Measurements from ENCODE around the gene TIMD4. TPM values are rescaled to one million over a fixed set of nuclear protein-coding genes. Genes with fewer than 3 reads are reported as not detected.

Gene TIMD4
- total RNA-seq, 2 donors from 2014 or later = 0.42 to 2.8 TPM

DNA sequence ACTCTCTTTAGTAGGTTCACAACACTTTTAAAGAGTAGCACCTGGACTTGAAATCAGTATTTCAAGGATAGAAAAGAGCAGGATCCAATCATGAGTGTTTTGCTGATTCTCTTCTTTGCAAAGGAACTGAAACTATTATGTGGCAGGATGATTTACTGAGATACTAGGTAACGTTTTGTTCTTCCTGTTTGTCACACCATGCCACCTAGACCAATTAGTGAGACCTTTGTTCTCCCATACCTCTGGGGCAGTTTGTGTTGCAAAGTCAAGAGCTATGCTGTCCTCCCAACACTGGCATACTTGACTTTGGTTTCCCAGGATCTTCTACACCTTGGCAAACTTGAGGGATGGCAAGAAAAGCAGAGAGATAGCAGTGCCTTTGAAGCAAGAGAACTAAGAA, 69.5 kb downstream of the TIMD4 start:
- intact Hi-C loops (cut with DNase I) = no loop called here
- no peaks in the 10 kb centered on the region for H3K36me3 ChIP-seq
- H3K27ac ChIP-seq = no peak overlapping the region
- TF ChIP-seq, protein P1, sequence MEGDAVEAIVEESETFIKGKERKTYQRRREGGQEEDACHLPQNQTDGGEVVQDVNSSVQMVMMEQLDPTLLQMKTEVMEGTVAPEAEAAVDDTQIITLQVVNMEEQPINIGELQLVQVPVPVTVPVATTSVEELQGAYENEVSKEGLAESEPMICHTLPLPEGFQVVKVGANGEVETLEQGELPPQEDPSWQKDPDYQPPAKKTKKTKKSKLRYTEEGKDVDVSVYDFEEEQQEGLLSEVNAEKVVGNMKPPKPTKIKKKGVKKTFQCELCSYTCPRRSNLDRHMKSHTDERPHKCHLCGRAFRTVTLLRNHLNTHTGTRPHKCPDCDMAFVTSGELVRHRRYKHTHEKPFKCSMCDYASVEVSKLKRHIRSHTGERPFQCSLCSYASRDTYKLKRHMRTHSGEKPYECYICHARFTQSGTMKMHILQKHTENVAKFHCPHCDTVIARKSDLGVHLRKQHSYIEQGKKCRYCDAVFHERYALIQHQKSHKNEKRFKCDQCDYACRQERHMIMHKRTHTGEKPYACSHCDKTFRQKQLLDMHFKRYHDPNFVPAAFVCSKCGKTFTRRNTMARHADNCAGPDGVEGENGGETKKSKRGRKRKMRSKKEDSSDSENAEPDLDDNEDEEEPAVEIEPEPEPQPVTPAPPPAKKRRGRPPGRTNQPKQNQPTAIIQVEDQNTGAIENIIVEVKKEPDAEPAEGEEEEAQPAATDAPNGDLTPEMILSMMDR (IDR thresholded peaks at IDR 0.05) = no peak
- DNase-seq = no peak
- H3K4me1 ChIP-seq = no peaks in the 10 kb centered on the region
- H3K27me3 ChIP-seq = no peaks in the 10 kb centered on the region
- no peak overlapping the region for H3K4me3 ChIP-seq
- no peaks in the 10 kb centered on the region for H3K9me3 ChIP-seq
- no peak overlapping the region for H3K9ac ChIP-seq (ENCODE audit: low read depth in 2 of 2, low read length in 2 of 2)

GRCh38 chr5:156892864-156893263, 70.2 kb downstream of the TIMD4 start:
- Histone ChIP-seq H3K27ac (no peak overlapping the region), H3K36me3 (no peaks in the 10 kb centered on the region), H3K9me3 (no peaks in the 10 kb centered on the region), H3K4me1 (no peaks in the 10 kb centered on the region), H3K9ac (ENCODE audit: low read depth in 2 of 2, low read length in 2 of 2) (no peak overlapping the region), H3K27me3 (no peaks in the 10 kb centered on the region), H3K4me3 (no peak overlapping the region)
- DNase-seq = no peak
- TF ChIP-seq, protein P1 (IDR thresholded peaks at IDR 0.05) = no peak
- intact Hi-C loops (cut with DNase I) = no loop called here

GRCh38 chr5:156892223-156892622, 70.8 kb downstream of the TIMD4 start:
- Histone ChIP-seq H3K4me3 (no peak overlapping the region), H3K36me3 (no peaks in the 10 kb centered on the region), H3K27me3 (no peaks in the 10 kb centered on the region), H3K27ac (no peak overlapping the region), H3K4me1 (no peaks in the 10 kb centered on the region), H3K9me3 (no peaks in the 10 kb centered on the region), H3K9ac (ENCODE audit: low read depth in 2 of 2, low read length in 2 of 2) (no peak overlapping the region)
- no peak for DNase-seq
- intact Hi-C loops (cut with DNase I) = no loop called here
- TF ChIP-seq, protein P1 (IDR thresholded peaks at IDR 0.05) = no peak

- Histone ChIP-seq H3K9me3 (no peaks in the 10 kb centered on the region), H3K27ac (no peak overlapping the region), H3K4me1 (no peaks in the 10 kb centered on the region), H3K4me3 (no peak overlapping the region), H3K9ac (ENCODE audit: low read depth in 2 of 2, low read length in 2 of 2) (no peak overlapping the region), H3K36me3 (no peaks in the 10 kb centered on the region), H3K27me3 (no peaks in the 10 kb centered on the region)
- TF ChIP-seq, protein P1 (IDR thresholded peaks at IDR 0.05) = no peak
- DNase-seq = no peak
- intact Hi-C loops (cut with DNase I) = no loop called here
These were observed 74.5 kb downstream of the TIMD4 start for GRCh38 chr5:156888520-156888919.

- TF ChIP-seq, protein P1 (IDR thresholded peaks at IDR 0.05) = no peak
- Histone ChIP-seq H3K9me3 (no peaks in the 10 kb centered on the region), H3K9ac (ENCODE audit: low read depth in 2 of 2, low read length in 2 of 2) (no peak overlapping the region), H3K27me3 (no peaks in the 10 kb centered on the region), H3K4me3 (no peak overlapping the region), H3K36me3 (no peaks in the 10 kb centered on the region), H3K27ac (no peak overlapping the region), H3K4me1 (no peaks in the 10 kb centered on the region)
- no peak for DNase-seq
- intact Hi-C loops (cut with DNase I) = no loop called here
These were observed 79.6 kb downstream of the TIMD4 start for GRCh38 chr5:156883316-156883875.

Measured in colonic mucosa (tissue), 4 donors.